ENCODE results near the gene NOTO.
A peak's percentile ranks its signal among the peaks of the same experiment; 100 is the strongest.

NOTO gene

DNA sequence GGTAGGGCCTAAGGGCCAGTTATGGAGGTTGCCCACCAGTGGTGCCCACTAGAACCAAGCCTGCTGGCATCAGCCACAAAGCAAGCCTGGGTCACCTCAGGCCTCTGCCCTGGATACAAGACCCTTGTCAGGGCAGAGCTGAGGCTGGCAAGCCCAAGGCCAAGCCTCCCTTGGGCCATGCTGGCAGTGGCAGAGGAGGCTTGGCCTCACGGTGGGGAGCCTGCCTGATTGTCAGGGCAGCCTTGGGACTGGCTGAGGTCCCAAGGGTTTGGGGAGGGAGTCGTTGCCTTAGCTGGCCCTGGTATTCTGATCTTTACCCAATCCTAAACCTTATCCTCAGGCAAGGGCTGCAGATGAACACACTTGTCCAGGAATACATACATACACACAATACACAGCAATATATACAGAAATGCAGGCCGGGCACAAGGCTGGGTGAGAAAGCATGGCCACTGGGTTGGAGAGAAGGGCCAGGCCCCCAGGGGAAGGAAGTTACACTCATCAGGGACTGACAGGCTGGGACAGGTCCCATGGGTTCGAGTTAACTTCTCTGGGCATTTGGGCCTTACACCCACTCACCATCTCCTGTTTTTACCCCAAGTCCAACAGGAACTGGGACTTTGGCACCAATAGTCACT lies 52.8 kb downstream of the NOTO start:
- Histone ChIP-seq H3K4me1 (ENCODE audit: control insufficient read depth, insufficient read depth, low read length) (no peaks in the 10 kb centered on the region), H3K36me3 (ENCODE audit: control insufficient read depth in 2 of 2, insufficient read depth in 1 of 2, low read length in 2 of 2) (peaks cover 20 to 73% of the 10 kb centered on the region in 2 experiments), H3K27ac (ENCODE audit: extremely low read depth, low read depth, low read length) (no peak overlapping the region), H3K9me3 (ENCODE audit: control insufficient read depth, insufficient read depth, low read depth, low read length) (no peaks in the 10 kb centered on the region), H3K4me3 (ENCODE audit: low read depth, low read length) (no peak overlapping the region)
- ChIA-PET CTCF (interaction anchor here (0.9 to 1.6 kb wide), 2 partner anchors 10 to 35 kb away, joined by 3 to 4 read pairs; no protein-coding TSS in a partner anchor), POLR2A (interaction anchor here (2.0 kb wide), 1 partner anchor 10 kb away, joined by 6 read pairs; no protein-coding TSS in a partner anchor)
- TF ChIP-seq, protein P1, sequence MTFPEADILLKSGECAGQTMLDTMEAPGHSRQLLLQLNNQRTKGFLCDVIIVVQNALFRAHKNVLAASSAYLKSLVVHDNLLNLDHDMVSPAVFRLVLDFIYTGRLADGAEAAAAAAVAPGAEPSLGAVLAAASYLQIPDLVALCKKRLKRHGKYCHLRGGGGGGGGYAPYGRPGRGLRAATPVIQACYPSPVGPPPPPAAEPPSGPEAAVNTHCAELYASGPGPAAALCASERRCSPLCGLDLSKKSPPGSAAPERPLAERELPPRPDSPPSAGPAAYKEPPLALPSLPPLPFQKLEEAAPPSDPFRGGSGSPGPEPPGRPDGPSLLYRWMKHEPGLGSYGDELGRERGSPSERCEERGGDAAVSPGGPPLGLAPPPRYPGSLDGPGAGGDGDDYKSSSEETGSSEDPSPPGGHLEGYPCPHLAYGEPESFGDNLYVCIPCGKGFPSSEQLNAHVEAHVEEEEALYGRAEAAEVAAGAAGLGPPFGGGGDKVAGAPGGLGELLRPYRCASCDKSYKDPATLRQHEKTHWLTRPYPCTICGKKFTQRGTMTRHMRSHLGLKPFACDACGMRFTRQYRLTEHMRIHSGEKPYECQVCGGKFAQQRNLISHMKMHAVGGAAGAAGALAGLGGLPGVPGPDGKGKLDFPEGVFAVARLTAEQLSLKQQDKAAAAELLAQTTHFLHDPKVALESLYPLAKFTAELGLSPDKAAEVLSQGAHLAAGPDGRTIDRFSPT (tag by site-specific recombination; IDR thresholded peaks at IDR 0.05) = peak; percentile 48; the same call in 1 of the 2 replicates
- TF ChIP-seq ZNF664 (tag by site-specific recombination; IDR thresholded peaks at IDR 0.05) (no peak), ZNF10 (tag by site-specific recombination; IDR thresholded peaks at IDR 0.05) (peak; percentile 36; the same call in 1 of the 2 replicates)

DNA sequence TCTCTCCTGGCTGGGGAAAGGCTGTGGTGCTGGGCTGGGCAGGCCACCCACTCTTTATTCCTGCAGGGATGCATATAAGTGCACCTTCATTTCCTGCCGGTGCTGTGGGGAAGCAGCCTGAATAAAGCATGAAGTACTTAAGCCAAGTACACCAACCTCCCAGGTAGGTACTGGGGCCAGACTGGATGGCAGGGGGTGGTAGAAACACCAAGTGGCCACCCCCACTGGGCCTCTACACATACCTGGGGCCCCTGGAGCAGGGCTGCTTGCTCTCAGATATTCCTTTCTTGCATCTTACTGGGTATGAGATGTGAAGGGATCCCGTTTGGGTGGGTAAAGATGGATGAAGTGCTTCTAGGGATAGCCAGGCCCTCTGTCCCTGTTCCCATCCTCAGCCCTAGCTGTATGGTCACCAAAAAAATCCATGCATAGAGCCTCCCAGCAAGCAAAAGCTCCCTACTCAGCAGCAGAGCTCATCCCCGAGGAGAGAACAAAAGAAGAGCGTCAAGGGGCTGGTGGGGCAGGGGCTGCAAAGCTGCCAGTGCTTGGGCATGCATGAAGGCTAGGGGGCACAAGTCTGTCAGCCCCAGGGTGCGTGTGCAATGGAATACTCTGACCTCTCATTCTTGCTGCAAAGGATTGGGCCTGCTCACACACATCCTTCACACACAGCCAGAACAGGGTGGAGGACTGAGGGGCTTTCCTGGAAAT lies 53.7 kb downstream of the NOTO start:
- no peaks in the 10 kb centered on the region for H3K4me1 ChIP-seq (ENCODE audit: control insufficient read depth, insufficient read depth, low read length)
- no peak overlapping the region for H3K27ac ChIP-seq (ENCODE audit: extremely low read depth, low read depth, low read length)
- POLR2A ChIA-PET = interaction anchor here (0.9 to 2.7 kb wide), 3 partner anchors 12 to 34 kb away, joined by 3 to 18 read pairs (median 5); partner anchors contain the start of genes CCT7 and PRADC1
- CTCF ChIA-PET = interaction anchor here (1.6 to 2.6 kb wide), 2 partner anchors 12 to 34 kb away, joined by 4 to 8 read pairs; no protein-coding TSS in a partner anchor
- H3K9me3 ChIP-seq (ENCODE audit: control insufficient read depth, insufficient read depth, low read depth, low read length) = no peaks in the 10 kb centered on the region
- no peak overlapping the region for H3K4me3 ChIP-seq (ENCODE audit: low read depth, low read length)
- peak; percentile 88 for TF ChIP-seq GLIS1 (tag by site-specific recombination; IDR thresholded peaks at IDR 0.05)
- no peak for TF ChIP-seq ZNF302 (tag by site-specific recombination; IDR thresholded peaks at IDR 0.05; ENCODE audit: low read depth)
- TF ChIP-seq ZNF214 (tag by site-specific recombination; IDR thresholded peaks at IDR 0.05; ENCODE audit: borderline replicate concordance) = no peak
- TF ChIP-seq, protein P2, sequence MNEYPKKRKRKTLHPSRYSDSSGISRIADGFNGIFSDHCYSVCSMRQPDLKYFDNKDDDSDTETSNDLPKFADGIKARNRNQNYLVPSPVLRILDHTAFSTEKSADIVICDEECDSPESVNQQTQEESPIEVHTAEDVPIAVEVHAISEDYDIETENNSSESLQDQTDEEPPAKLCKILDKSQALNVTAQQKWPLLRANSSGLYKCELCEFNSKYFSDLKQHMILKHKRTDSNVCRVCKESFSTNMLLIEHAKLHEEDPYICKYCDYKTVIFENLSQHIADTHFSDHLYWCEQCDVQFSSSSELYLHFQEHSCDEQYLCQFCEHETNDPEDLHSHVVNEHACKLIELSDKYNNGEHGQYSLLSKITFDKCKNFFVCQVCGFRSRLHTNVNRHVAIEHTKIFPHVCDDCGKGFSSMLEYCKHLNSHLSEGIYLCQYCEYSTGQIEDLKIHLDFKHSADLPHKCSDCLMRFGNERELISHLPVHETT (tag by site-specific recombination; IDR thresholded peaks at IDR 0.05) = no peak
- TF ChIP-seq ZIC2 (tag by site-specific recombination; IDR thresholded peaks at IDR 0.05) = 0 out of 2 replicates have a peak, but pooled peaks have one; percentile 7
- peaks cover 11 to 66% of the 10 kb centered on the region in 2 experiments for H3K36me3 ChIP-seq (ENCODE audit: control insufficient read depth in 2 of 2, insufficient read depth in 1 of 2, low read length in 2 of 2)

DNA sequence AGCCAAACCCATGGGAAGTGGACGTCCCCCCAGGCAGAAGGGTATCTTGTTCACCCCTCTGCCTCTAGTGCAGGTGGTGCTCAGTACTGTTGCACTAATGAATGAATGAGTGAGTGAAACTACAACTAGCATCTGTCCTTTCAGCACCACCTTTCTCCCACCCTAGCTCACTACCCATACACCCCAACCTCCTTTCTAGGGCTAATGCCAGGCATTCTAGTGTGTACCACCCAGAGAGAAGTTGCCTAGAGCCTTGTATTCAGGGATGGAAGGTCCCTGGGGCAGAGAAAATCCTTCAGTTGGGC lies 54.2 kb downstream of the NOTO start:
- Histone ChIP-seq H3K36me3 (ENCODE audit: control insufficient read depth in 2 of 2, insufficient read depth in 1 of 2, low read length in 2 of 2) (peaks cover 7 to 61% of the 10 kb centered on the region in 2 experiments), H3K4me3 (ENCODE audit: low read depth, low read length) (no peak overlapping the region), H3K27ac (ENCODE audit: extremely low read depth, low read depth, low read length) (no peak overlapping the region), H3K4me1 (ENCODE audit: control insufficient read depth, insufficient read depth, low read length) (no peaks in the 10 kb centered on the region), H3K9me3 (ENCODE audit: control insufficient read depth, insufficient read depth, low read depth, low read length) (no peaks in the 10 kb centered on the region)
- ChIA-PET CTCF (interaction anchor here (2.6 kb wide), 1 partner anchor 12 kb away, joined by 8 read pairs; no protein-coding TSS in a partner anchor), POLR2A (interaction anchor here (0.9 to 2.7 kb wide), 3 partner anchors 12 to 34 kb away, joined by 3 to 18 read pairs (median 5); partner anchors contain the start of genes CCT7 and PRADC1)
- no peak for TF ChIP-seq ZNF239 (tag by site-specific recombination; IDR thresholded peaks at IDR 0.05)
- no peak for TF ChIP-seq ZNF677 (tag by site-specific recombination; IDR thresholded peaks at IDR 0.05)
- TF ChIP-seq, protein P3, sequence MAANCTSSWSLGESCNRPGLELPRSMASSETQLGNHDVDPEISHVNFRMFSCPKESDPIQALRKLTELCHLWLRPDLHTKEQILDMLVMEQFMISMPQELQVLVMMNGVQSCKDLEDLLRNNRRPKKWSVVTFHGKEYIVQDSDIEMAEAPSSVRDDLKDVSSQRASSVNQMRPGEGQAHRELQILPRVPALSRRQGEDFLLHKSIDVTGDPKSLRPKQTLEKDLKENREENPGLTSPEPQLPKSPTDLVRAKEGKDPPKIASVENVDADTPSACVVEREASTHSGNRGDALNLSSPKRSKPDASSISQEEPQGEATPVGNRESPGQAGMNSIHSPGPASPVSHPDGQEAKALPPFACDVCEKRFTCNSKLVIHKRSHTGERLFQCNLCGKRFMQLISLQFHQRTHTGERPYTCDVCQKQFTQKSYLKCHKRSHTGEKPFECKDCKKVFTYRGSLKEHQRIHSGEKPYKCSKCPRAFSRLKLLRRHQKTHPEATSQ (tag by site-specific recombination; IDR thresholded peaks at IDR 0.05) = no peak
- TF ChIP-seq ZNF311 (tag by site-specific recombination; IDR thresholded peaks at IDR 0.05; ENCODE audit: borderline replicate concordance) = no peak
- TF ChIP-seq REPIN1 (tag by site-specific recombination; IDR thresholded peaks at IDR 0.05; ENCODE audit: low read depth) = no peak
- TF ChIP-seq, protein P4, sequence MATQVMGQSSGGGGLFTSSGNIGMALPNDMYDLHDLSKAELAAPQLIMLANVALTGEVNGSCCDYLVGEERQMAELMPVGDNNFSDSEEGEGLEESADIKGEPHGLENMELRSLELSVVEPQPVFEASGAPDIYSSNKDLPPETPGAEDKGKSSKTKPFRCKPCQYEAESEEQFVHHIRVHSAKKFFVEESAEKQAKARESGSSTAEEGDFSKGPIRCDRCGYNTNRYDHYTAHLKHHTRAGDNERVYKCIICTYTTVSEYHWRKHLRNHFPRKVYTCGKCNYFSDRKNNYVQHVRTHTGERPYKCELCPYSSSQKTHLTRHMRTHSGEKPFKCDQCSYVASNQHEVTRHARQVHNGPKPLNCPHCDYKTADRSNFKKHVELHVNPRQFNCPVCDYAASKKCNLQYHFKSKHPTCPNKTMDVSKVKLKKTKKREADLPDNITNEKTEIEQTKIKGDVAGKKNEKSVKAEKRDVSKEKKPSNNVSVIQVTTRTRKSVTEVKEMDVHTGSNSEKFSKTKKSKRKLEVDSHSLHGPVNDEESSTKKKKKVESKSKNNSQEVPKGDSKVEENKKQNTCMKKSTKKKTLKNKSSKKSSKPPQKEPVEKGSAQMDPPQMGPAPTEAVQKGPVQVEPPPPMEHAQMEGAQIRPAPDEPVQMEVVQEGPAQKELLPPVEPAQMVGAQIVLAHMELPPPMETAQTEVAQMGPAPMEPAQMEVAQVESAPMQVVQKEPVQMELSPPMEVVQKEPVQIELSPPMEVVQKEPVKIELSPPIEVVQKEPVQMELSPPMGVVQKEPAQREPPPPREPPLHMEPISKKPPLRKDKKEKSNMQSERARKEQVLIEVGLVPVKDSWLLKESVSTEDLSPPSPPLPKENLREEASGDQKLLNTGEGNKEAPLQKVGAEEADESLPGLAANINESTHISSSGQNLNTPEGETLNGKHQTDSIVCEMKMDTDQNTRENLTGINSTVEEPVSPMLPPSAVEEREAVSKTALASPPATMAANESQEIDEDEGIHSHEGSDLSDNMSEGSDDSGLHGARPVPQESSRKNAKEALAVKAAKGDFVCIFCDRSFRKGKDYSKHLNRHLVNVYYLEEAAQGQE (tag by site-specific recombination; IDR thresholded peaks at IDR 0.05) = peak; percentile 53; the same call in 1 of the 2 replicates

Data from HEK293 (cell line).